Left cardiac atrium (tissue), 4 donors: Measurements from ENCODE around the gene TMEM43. TPM values are rescaled to one million over a fixed set of nuclear protein-coding genes. Genes with fewer than 3 reads are reported as not detected.
"Not testable (repeated sequence)": the region's sequence is repeated elsewhere in the genome, so short reads cannot be mapped to it uniquely, and the experiment has no call there.

Experiments
- ATAC-seq, 2 donors: fragments of 200-7000 bp; cut with Tn5 transposase; one replicate each; pipeline ENCODE4 v1.9.1; 2020; ENCODE audit warnings: mild to moderate bottlenecking in 2 of 2, moderate library complexity in 2 of 2
- DNase-seq: peaks from one replicate; pipeline ENCODE4 v3.0.0-alpha.2; 2020
- intact Hi-C, 2 donors: fragments of 100-400 bp; cut with DNase I; formaldehyde crosslinking; loops; one replicate each; pipeline versions ENCODE4 v1.14.1 to v1.15.1; 2022 to 2023
- long read RNA-seq: library from polyadenylated mRNA; unstranded; transcript quantifications from one replicate; pipeline ENCODE4 v2.0.0, GENCODE V29; 2021
- total RNA-seq, 2 donors: library from RNA; stranded (reverse); fragmentation: NEBNext Ultra II Directional; extraction: Animal tissue kit (Norgen Biotek cat#: 25700); gene quantifications; one replicate each; pipeline ENCODE4 v1.2.1, GENCODE V29; 2021
- donor health status: DM: no; HTN: yes; CAD: no.
- donor health status: DM: no; HTN: yes; CAD: no; lungs with severe emphysema.
- donor health status: DM: yes; HTN: yes; CAD: no.
- donor health status: Dilated cardiomyopathy.

Gene TMEM43, protein sequence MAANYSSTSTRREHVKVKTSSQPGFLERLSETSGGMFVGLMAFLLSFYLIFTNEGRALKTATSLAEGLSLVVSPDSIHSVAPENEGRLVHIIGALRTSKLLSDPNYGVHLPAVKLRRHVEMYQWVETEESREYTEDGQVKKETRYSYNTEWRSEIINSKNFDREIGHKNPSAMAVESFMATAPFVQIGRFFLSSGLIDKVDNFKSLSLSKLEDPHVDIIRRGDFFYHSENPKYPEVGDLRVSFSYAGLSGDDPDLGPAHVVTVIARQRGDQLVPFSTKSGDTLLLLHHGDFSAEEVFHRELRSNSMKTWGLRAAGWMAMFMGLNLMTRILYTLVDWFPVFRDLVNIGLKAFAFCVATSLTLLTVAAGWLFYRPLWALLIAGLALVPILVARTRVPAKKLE
- total RNA-seq = 10 to 100 TPM; 50.1 to 95.3 TPM
- long read RNA-seq, transcript TMEM43-201 (12 exons, 3,341 nt) = major isoform, 152 of 176 reads
- long read RNA-seq, partial matches to known transcripts = 18 of 176 reads
- long read RNA-seq, other reads (novel, unspliced or antisense) = 6 of 176 reads

DNA sequence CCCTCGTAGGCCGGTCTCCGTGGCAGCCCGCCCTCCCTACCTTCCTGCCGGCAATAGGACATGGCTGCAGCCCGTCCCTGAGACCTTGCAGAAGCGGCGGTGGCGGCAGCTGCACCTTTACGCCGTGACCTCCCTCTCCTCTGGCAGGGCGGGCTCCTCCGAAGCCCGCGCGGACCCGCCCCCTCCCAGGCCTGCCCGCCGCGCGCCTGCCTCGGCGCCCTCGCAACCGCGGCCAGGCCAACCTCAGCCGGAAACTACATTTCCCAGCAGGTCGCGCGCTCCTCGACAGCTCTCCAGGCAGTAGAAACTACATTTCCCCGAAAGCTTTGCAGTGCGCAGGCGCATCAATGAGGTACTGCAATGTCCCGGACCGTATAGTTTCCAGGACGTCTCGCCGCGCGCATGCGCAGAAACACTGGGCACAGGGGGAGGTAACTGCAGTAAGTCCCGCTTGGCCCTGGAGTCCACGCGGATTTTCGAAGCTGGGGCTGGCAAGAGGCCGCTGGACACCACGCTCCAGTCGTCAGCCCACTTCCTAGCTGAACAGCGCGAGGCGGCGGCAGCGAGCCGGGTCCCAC is at the start of gene TMEM43, which contains the start of gene CHCHD4:
Gene TMEM43, plus strand, starts transcription at position 438 of the 578 bp plus-strand sequence. CDS start 142 bp downstream, outside the sequence.
Gene CHCHD4, minus strand, starts transcription at position 256 of the 578 bp plus-strand sequence. Its CDS starts 194 bp downstream, at position 62.
- DNase-seq = peak; percentile 100
- intact Hi-C loops = loop anchor here in 1 of 2 donors (5.0 to 10.0 kb wide), 2 partner anchors 53 to 230 kb away; partner anchors contain the start of genes LSM3 and XPC
- peak; percentile 92 to 93 for ATAC-seq

DNA sequence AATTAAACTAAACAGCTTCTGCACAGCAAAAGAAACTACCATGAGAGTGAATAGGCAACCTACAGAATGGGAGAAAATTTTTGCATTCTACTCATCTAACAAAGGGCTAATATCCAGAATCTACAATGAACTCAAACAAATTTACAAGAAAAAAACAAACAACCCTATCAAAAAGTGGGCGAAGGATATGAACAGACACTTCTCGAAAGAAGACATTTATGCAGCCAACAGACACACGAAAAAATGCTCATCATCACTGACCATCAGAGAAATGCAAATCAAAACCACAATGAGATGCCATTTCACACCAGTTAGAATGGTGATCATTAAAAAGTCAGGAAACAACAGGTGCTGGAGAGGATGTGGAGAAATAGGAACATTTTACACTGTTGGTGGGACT is 49.6 kb upstream of the TMEM43 start:
- intact Hi-C loops, DNase-seq: not testable (repeated sequence)

DNA sequence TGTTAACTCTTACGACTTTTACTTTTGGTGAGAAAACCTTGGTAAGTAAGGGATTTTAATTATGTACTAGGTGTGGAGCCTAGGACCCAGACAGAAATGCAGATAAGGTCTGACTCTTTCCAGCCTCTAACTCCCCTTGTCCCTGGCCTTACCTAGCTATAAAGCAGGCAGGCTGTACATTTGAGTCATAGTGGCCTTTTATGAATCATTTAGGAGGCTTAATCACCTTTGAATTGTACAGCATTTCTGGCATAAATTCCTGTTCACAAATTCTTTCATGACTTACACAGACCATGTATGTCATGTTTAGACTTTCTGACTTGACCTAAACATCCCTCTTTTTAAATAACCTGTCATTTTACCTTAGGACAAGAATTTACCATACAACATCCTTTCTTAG is 47.5 kb upstream of the TMEM43 start:
- DNase-seq = no peak
- intact Hi-C loops = no loop called here
- no peak for ATAC-seq

More for the DNA sequence above, 49.6 kb upstream of the TMEM43 start:
- not testable (repeated sequence) for ATAC-seq

DNA sequence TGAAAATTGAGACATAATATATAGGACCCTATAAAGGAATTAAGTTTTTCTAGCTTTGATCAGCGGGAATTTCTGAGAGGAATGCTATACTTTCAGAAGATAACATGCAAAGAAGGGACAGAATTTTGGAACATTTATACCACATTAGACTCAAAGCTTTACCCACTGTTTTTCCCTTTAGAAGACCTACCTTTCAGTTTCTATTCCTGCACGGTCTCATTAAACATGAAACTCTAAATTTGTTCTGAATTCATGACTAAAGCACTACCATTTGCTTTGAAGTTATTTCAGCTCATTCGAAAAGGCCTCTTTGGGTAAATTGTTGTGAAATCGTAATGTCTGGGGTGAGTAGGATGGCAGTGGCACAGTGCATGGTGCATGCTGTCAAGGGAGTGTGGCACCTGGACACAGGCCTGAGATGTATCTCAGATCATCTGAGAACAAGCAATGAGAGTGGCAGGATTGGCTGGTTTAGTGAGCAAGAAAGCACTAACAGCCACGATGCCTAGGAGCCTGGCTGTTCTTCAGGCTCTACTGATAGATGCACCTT is 42.7 kb upstream of the TMEM43 start:
- intact Hi-C loops = no loop called here
- no peak for ATAC-seq
- DNase-seq = no peak

DNA sequence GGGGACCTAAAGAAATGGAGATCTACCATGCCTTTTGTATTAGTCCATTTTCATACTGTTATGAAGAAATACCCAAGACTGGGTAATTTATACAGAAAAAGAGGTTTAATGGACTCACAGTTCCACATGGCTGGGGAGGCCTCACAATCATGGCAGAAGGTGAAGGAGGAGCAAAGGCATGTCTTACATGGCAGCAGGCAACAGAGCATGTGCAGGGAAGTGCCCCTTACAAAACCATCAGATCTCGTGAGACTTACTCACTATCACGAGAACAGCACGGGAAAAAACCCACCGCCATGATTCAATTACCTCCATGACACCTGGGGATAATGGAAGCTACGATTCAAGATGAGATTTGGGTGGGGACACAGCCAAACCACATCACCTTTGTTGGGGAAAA is 37.4 kb upstream of the TMEM43 start:
- not testable (repeated sequence) for ATAC-seq, DNase-seq

DNA sequence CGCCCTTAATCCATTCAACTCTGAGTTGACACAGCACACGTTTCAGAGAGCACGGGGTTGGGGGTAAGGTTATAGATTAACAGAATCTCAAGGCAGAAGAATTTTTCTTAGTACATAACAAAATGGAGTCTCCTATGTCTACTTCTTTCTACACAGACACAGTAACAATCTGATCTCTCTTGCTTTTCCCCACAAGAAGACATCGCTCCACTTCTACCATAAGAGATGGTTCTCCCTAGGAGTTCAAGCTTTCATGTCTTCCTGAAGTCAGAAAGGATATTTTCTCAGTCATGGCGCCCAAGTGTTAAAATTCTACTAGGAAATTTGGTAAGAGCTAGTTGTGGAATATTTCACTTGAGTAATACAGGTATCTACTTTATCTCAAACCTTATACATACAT is 32.9 kb upstream of the TMEM43 start:
- ATAC-seq, DNase-seq, intact Hi-C loops: not testable (repeated sequence)

More for the DNA sequence above, 37.4 kb upstream of the TMEM43 start:
- intact Hi-C loops = not testable (repeated sequence)

DNA sequence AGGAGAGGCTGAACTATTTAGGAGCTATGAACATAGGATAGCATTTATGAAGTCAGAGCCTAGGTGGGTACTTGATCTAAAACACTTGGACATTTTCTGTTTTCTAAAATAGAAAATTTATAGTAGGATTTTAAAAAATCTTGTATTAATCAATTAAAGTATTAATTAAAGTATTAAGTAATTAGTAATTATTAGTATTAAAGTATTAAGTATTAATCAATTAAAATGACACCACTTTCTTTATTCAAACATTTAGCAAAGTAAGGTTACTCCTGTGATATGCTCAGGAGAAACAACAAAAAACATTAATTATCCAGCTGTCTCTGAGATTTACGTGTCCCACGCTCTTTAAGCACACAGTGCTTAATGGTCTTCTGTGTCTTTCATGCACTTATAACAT is 32.4 kb upstream of the TMEM43 start:
- DNase-seq (no peak), ATAC-seq (no peak)
- intact Hi-C loops = no loop called here

DNA sequence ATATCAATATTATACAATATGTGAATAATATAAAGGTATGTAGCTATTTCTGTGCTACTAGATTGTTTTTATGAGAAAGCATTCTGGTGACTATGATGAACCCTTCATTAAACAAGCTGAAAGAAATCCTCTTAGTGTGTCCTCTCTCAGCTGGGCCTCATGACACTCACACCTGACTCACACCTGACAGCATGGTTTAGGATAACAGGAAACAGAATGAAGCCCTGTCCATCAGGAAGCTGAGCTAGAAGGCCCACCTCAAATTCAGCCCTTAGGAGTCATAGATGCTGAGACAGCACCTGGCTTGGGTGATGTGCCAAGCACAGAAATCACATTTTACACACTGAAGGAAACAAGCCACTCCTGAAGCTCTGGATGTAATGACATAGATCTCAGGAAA is 31.0 kb upstream of the TMEM43 start:
- intact Hi-C loops = no loop called here

DNA sequence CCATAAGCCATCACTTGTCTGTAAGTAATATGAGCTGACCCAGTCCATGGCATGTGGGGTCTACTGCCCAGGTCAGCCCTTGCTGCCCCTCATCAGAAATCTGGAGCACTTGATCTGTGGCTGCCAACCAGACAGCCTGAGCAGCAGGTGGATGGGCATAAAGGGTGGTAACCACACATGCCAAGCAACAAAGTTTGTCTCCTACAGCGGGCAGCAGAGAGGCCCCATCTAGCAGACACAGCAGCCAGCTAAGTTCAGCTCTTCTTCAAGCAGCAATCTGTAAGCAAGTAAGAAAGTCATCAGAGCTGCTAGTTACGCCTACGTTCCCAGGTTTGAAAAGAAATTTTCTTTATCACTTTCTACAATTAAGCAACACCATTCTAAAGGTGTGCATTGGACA is 28.1 kb upstream of the TMEM43 start:
- intact Hi-C loops = no loop called here
- no peak for DNase-seq
- ATAC-seq = no peak

More for the DNA sequence above, 31.0 kb upstream of the TMEM43 start:
- no peak for DNase-seq
- no peak for ATAC-seq

DNA sequence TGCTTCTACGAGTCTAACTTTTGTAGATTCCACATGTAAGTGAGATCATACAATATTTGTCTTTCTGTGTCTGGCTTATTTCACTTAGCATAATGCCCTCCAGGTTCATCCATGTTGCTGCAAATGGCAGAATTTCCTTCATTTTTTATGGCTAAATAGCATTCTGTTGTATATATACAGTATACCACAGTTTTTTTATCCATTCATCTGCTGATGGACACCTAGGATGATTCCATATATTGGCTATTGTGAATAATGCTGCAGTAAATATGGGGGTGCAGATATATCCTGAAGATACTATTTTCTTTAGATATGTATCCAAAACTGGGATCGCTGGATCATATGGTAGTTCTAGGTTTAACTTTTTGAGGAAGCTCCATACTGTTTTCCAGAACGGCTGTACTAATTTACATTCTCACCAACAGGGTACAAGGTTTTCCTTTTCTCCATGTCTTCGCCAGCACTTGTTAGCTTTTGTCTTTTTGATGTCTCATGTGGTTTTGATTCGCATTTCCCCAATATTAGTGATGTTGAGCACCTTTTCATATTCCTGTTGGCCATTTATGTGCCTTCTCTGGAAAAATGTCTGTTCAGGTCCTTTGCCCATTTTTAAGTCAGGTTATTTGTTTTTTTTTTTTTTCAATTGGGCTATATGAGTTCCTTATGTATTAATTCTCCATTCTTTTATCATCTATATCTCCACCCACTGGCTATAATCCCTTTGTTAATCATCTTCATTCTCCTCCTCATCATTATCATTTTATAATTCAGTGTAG is 27.0 kb upstream of the TMEM43 start:
- DNase-seq = no peak
- intact Hi-C loops = no loop called here
- ATAC-seq = no peak

DNA sequence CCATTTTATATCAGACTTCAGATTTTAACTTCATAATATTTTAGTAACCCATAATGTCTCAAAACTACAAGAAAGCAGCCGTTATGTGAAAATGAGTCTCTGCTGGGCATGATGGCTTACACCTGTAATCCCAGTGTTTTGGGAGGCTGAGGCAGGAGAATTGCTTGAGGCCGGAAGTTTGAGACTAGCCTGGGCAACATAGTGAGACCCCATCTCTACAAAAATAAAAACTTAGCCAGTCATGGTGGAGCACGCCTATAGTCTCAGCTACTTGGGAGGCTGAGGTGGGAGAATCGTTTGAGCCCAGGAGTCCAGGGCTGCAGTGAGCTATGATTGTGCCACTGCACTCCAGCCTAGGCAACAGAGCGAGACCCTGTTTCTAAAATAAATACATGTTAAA is 15.0 kb upstream of the TMEM43 start:
- intact Hi-C loops, DNase-seq, ATAC-seq: not testable (repeated sequence)

DNA sequence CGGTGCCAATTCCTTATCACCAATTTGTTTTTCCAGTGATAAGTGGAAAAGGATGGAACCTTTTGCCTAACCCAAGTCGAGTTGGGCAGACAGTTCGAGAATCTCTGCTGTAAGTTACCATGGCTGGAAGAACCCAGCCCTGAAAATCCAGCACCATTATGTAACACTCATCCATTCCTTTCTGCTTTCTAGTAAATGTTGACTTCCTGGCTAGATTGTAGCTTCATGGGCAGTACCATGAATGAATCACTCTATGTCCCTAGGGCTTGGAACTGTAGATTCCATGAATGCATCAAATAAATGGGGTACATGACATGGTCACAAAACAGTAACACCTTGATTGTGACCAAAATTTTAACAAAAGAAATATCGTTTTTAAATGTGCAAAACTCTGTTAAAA is 14.2 kb upstream of the TMEM43 start:
- DNase-seq = no peak
- intact Hi-C loops = no loop called here
- no peak for ATAC-seq

DNA sequence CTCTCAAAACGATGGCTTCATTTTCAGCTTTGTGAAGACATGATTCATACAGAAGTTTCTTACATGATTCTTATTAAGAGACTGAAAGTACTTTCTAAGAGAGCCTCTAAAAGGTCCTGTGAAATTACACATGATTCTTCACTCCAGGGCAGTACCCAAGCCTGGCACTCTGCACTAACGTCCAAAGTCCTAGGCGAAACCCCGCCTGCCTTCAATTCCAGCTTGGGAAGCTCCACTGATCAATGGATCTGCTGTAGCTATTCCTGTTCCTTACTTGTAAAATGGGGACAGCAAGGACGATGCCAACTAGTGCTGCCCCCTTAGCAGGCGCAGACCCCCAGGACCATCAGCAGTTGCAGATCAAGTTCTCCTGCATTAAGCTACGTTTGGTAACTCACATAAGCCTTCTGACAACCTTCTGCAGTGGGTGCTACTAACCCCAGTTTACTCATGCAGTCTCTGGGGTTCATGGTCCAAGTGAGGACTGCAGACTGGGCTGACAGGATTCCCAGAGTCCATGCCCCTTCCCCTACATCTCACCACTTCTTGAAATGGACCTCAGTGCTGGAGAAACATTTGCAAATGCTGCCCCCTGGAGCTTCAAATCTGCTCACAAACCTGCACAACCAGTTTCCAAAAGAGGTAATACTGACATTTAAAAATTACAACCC is 10.8 kb upstream of the TMEM43 start:
- DNase-seq (no peak), ATAC-seq (no peak)
- intact Hi-C loops = no loop called here

DNA sequence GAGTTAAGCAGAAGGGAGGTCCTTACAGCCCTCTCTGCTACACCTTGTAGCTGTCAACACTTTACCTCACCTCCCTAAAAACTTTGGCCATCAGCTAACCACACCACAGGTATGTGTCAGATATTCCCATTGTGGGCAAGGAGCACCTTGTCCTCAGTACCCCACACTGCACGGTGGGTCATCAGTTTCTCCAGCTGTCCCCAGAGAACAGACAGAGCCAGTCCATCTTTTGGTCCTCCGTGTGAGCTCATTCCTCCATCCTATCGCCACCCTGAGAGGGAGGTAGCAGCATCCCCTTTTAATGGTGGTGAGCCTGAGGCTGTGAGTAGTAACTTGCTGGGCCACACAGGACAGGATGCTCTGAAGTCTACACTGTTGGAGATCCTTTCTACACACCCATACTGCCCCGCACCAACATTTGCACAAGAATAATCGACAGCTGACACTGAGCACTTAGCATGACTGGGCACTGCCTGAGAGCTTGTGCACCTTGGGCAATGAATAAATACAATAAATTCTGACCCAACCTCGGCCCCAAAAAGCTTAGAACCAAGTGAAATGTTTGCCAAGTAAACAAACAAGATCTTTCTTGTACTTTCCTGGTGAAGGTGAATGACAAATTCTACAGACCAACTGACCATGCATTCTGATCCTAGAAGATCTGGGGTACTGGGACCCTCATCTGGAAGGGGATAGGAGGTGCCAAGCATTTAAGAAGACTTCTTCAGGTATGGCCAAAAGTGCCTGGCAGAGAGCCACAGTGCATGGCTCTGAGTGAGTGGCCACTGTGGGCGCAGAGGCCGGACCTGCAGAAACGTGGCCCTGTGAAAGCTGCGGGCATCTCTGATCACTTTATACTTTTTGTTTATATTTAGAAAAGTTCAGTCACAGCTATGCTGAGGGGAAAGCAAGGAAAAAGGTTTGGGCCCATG is 7.1 kb upstream of the TMEM43 start:
- DNase-seq = no peak
- no peak for ATAC-seq
- intact Hi-C loops = no loop called here

DNA sequence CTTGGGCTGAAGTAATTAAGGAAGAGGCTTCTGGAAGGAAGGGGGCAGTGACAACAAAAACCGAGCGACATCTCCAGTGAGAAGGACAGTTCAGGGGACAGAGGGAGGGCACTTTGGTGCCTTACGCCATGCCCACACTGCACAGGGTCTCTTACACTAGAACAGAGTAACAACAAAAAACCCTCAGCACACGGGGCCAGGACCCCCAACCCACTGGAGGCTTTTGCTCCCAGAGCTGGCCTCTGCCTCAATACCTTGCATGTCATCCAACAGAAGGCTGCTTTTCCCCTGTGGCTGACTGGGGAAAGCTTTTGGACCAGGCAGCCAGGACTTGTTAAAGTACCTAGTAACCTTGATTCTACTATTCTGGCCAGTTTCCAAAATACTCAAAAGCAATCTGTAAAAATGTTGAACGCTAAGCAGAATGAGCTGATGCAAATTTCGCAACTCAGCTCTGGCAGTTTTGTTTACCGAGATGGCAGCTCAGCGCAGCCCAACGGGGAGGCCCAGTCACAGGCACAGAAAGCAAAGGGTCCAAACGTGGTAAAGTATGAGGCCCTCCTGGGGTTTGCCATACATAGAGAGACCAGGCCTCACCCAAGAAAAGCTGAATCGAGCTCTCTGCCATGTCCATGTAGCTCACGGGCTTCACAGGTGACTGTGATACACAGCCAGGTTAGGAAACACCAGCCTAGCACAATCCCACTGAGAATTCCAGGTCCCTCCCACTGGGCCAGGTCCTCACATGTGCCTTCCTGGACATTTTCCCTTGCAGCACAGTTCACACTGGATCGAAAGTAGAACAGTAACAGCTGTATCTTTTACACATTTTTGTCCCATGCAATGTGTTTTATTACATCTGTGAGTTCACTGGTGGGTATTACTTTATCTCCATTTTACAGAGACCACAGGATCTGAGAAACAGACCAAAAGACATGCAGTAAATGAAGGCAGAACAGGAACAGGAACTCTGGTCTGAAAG is 6.2 kb upstream of the TMEM43 start:
- intact Hi-C loops = no loop called here
- ATAC-seq (peak in 1 of 2 donors; percentile 53), DNase-seq (no peak)

DNA sequence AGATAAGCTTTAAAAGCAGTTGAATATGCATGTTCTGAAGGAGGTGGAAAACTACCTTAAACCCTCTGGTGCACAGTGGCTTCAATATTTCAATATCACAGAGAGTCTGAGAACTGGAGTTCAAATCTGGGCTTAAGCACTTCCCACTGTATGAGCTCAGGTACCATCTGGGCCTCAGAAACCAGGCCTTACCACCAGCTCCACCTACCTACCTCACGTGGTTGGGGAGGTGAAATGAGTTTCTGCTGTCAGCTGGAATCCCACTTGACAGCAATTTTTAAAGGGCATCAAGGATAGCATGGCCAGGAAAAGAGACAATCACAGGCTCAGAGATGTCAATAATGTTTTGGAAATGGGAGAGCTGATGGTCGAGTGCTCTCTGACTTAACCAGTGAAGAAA is 5.2 kb upstream of the TMEM43 start:
- ATAC-seq (no peak), DNase-seq (no peak)
- intact Hi-C loops = loop anchor here in 1 of 2 donors (10.0 kb wide), 1 partner anchor 225 kb away; no protein-coding TSS in a partner anchor
